A549 treated with dexamethasone at 1 μM for 4 hours (cell line): ENCODE data around the gene ZNF396. TPM values are rescaled to one million over a fixed set of nuclear protein-coding genes. Genes with fewer than 3 reads are reported as not detected.

Source experiments
- total RNA-seq: library from RNA; stranded (reverse); fragments of 200-300 nt; extraction: Qiagen RNA extraction; gene quantifications from 5 replicates; pipeline ENCODE4 v1.2.3, GENCODE V29; 2022

Gene ZNF396
- 0.58 to 0.75 TPM (median 0.64 TPM) in 5 replicates for total RNA-seq

GRCh38 chr18:35376742-35377695 lies at the start of gene ZNF396:
Gene ZNF396, minus strand, starts transcription at chr18:35377337. Its CDS starts 3,045 bp downstream, at chr18:35374292.

GRCh38 chr18:35343936-35344735 lies 33.0 kb downstream of the ZNF396 start, which contains the start of gene ZNF24:
Gene ZNF24, minus strand, starts transcription at chr18:35344420. Its CDS starts 3,770 bp downstream, at chr18:35340650.

Other genes with a start within 250 kb of the ZNF396 start
- 3.1 to 5.3 TPM (median 4.5 TPM) in 5 replicates for gene ZNF397, start 136.3 kb downstream of the ZNF396 start, total RNA-seq
- gene ZSCAN30, start 87.1 kb downstream of the ZNF396 start, total RNA-seq = 0.63 to 1.0 TPM (median 0.68 TPM) in 5 replicates
- gene ZNF24, start 32.9 kb downstream of the ZNF396 start, total RNA-seq = 11.0 to 14.2 TPM (median 11.9 TPM) in 5 replicates
- gene INO80C, start 120.6 kb upstream of the ZNF396 start, total RNA-seq = 24.5 to 27.9 TPM (median 25.4 TPM) in 5 replicates
- gene GALNT1, start 204.4 kb upstream of the ZNF396 start, total RNA-seq = 74.9 to 101 TPM (median 90.8 TPM) in 5 replicates